Stomach (tissue), 9 donors: ENCODE results near the gene CNOT9. TPM values are rescaled to one million over a fixed set of nuclear protein-coding genes. Genes with fewer than 3 reads are reported as not detected.
"Not testable (repeated sequence)": the region's sequence is repeated elsewhere in the genome, so short reads cannot be mapped to it uniquely, and the experiment has no call there.

Experiments used
- DNase-seq, 2 donors: peaks; one replicate each; pipeline versions ENCODE4 v3.0.0 to v3.0.0-alpha.2; 2013 to 2019
- H3K27ac ChIP-seq, 5 donors: fragments of 200-600 bp in 4 of 5; sonication (generic) in 4 of 5; one replicate each; pipeline ENCODE4 v1.5.1; 2013 to 2019; ENCODE audit warnings: mild to moderate bottlenecking in 1 of 5, moderate library complexity in 1 of 5
- H3K27me3 ChIP-seq, 3 donors: fragments of 200-600 bp; sonication (generic); one replicate each; pipeline ENCODE4 v1.5.1; 2017 to 2019; ENCODE audit warnings: mixed run types in 1 of 3
- H3K36me3 ChIP-seq, 4 donors: fragments of 200-600 bp; sonication (generic); 1 replicate in 3 of 4; 2 replicates in 1 of 4; pipeline ENCODE4 v1.5.1; 2016 to 2019
- H3K4me1 ChIP-seq, 4 donors: fragments of 200-600 bp; sonication (generic); one replicate each; pipeline ENCODE4 v1.5.1; 2016 to 2019
- H3K4me3 ChIP-seq, 4 donors: fragments of 200-600 bp; sonication (generic) in 3 of 4; one replicate each; pipeline ENCODE4 v1.5.1; 2016 to 2019; ENCODE audit warnings: mild to moderate bottlenecking in 1 of 4
- H3K9me3 ChIP-seq, 4 donors: fragments of 200-600 bp; sonication (generic); one replicate each; pipeline ENCODE4 v1.5.1; 2016 to 2019
- CTCF ChIP-seq, 7 experiments: fragments of 450-650 bp in 4 of 7; fragments of 200-600 bp in 3 of 7; sonication (generic) in 3 of 7; IDR thresholded peaks; one replicate each; pipeline ENCODE4 v1.5.1; 2016 to 2019; ENCODE audit warnings: antibody characterized with exemption in 7 of 7, control low read depth in 2 of 7, mild to moderate bottlenecking in 1 of 7
- EP300 ChIP-seq: sonication (generic); formaldehyde crosslinking; IDR thresholded peaks from one replicate; pipeline ENCODE4 v1.6.1; 2017; ENCODE audit warnings: antibody characterized with exemption
- POLR2A ChIP-seq, 4 donors: fragments of 450-650 bp; IDR thresholded peaks; one replicate each; pipeline ENCODE4 v1.6.1; 2016; ENCODE audit warnings: antibody characterized with exemption in 4 of 4, control low read depth in 2 of 4, mild to moderate bottlenecking in 1 of 4, moderate library complexity in 1 of 4
- POLR2AphosphoS5 ChIP-seq, 3 donors: sonication (generic); formaldehyde crosslinking; IDR thresholded peaks; one replicate each; pipeline ENCODE4 v1.6.1; 2016; ENCODE audit warnings: antibody characterized with exemption in 3 of 3
- WGBS, 5 donors: extraction: QIAGEN DNeasy Blood & Tissue Kit in 3 of 5; methylation state at CpG; one replicate each; pipeline versions ENCODE4 v1.1.5 to v1.1.7; 2013 to 2018; 5-methylcytosine and 5-hydroxymethylcytosine counted together
- intact Hi-C: fragments of 100-400 bp; cut with DNase I; formaldehyde crosslinking; loops from one replicate; pipeline ENCODE4 v1.15.1; 2023; ENCODE audit warnings: low total_unique reads
- polyA plus RNA-seq, 3 donors: library from polyadenylated mRNA; stranded (reverse); fragments of 200-250 nt; gene quantifications; one replicate each; pipeline ENCODE4 v1.2.3, GENCODE V29; 2013
- total RNA-seq, 5 donors: library from RNA; depleted of rRNA; stranded (reverse); fragments of >200 nt; gene quantifications; one replicate each; pipeline versions ENCODE4 v1.1.0 to v1.2.3, GENCODE V29; 2014 to 2016
- donor health status: healthy with polysubstance abuse.
- donor health status: Bipolar disorder and iron deficiency.
- donor health status: healthy.

CNOT9 gene
- total and polyA plus RNA-seq, 8 donors: 5.5 to 64.8 (median 19.6) TPM

- no peak for DNase-seq
- intact Hi-C loops: no loop called here
- no peak overlapping the region for H3K27ac ChIP-seq
- TF ChIP-seq EP300 (no peak), POLR2AphosphoS5 (IDR thresholded peaks at IDR 0.05) (no peak), POLR2A (IDR thresholded peaks at IDR 0.05) (no peak), CTCF (IDR thresholded peaks at IDR 0.05) (no peak)
- H3K36me3 ChIP-seq: peaks cover 38 to 96% (median 90%) of the 10 kb centered on the region in 4 donors
- no peaks in the 10 kb centered on the region for H3K27me3 ChIP-seq
- H3K9me3 ChIP-seq: no peaks in the 10 kb centered on the region
- H3K4me1 ChIP-seq: no peaks in the 10 kb centered on the region
- H3K4me3 ChIP-seq: no peak overlapping the region
Measured at GRCh38 chr2:218547511-218547910, 21.1 kb upstream of the CNOT9 start.

- TF ChIP-seq EP300 (no peak), POLR2A (IDR thresholded peaks at IDR 0.05) (no peak), CTCF (IDR thresholded peaks at IDR 0.05) (no peak), POLR2AphosphoS5 (IDR thresholded peaks at IDR 0.05) (no peak)
- no peak for DNase-seq
- intact Hi-C loops: no loop called here
- Histone ChIP-seq H3K36me3 (peaks cover 39 to 96% (median 90%) of the 10 kb centered on the region in 4 donors), H3K4me3 (no peak overlapping the region), H3K9me3 (no peaks in the 10 kb centered on the region), H3K27me3 (no peaks in the 10 kb centered on the region), H3K27ac (no peak overlapping the region), H3K4me1 (no peaks in the 10 kb centered on the region)
Measured at GRCh38 chr2:218547978-218548377, 20.7 kb upstream of the CNOT9 start.

- H3K4me3 ChIP-seq, H3K27ac ChIP-seq, DNase-seq, intact Hi-C loops, H3K9me3 ChIP-seq, H3K4me1 ChIP-seq, H3K27me3 ChIP-seq: not testable (repeated sequence)
- peaks cover 23 to 88% (median 78%) of the 10 kb centered on the region in 4 donors for H3K36me3 ChIP-seq
- 91 to 99% (median 98%) methylated on average over 3 of the region's 3 CpGs for WGBS, 5 donors
Measured at GRCh38 chr2:218554225-218554624, 14.4 kb upstream of the CNOT9 start.

DNA sequence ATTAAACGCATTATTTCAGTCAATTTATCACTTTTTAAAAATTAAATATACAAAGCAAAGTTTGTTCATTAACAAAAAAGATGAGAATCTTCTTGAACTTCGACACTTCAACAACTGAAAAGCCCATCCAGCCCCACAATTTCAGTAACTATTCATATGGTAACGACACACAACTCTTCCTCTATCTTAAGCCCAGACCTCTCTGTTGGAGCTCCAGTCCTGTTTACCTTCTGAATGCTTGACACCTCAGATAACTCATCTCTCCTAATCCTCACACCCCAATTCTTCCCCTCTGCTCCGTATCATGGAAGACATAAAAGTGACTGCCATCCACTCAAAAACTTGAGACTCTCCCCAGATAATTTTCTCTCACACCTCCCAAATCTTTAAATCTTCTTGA, 13.1 kb upstream of the CNOT9 start:
- intact Hi-C loops: no loop called here
- Histone ChIP-seq H3K36me3 (peaks cover 25 to 88% (median 84%) of the 10 kb centered on the region in 4 donors), H3K9me3 (no peaks in the 10 kb centered on the region), H3K27me3 (no peaks in the 10 kb centered on the region), H3K27ac (no peak overlapping the region), H3K4me3 (no peak overlapping the region), H3K4me1 (no peaks in the 10 kb centered on the region)
- no peak for TF ChIP-seq CTCF (IDR thresholded peaks at IDR 0.05)
- no peak for TF ChIP-seq POLR2A (IDR thresholded peaks at IDR 0.05)
- no peak for TF ChIP-seq POLR2AphosphoS5 (IDR thresholded peaks at IDR 0.05)
- TF ChIP-seq EP300: no peak
- DNase-seq: no peak
- 83 to 90% (median 87%) methylated on average over 4 of the region's 4 CpGs for WGBS, 5 donors

- DNase-seq: no peak
- no peak for TF ChIP-seq POLR2AphosphoS5 (IDR thresholded peaks at IDR 0.05)
- TF ChIP-seq EP300: no peak
- TF ChIP-seq POLR2A (IDR thresholded peaks at IDR 0.05): no peak
- no peak for TF ChIP-seq CTCF (IDR thresholded peaks at IDR 0.05)
- Histone ChIP-seq H3K27me3 (no peaks in the 10 kb centered on the region), H3K4me3 (no peak overlapping the region), H3K27ac (no peak overlapping the region), H3K4me1 (no peaks in the 10 kb centered on the region), H3K9me3 (no peaks in the 10 kb centered on the region), H3K36me3 (peaks cover 18 to 89% (median 83%) of the 10 kb centered on the region in 4 donors)
- intact Hi-C loops: no loop called here
- WGBS, 5 donors: 55 to 75% (median 65%) methylated on average over 2 of the region's 2 CpGs
Measured at GRCh38 chr2:218557941-218558340, 10.7 kb upstream of the CNOT9 start.
